Calu3 (cell line): Measurements from ENCODE around the gene EXOSC6. TPM values are rescaled to one million over a fixed set of nuclear protein-coding genes. Genes with fewer than 3 reads are reported as not detected.
"Not testable (repeated sequence)": the region's sequence is repeated elsewhere in the genome, so short reads cannot be mapped to it uniquely, and the experiment has no call there.

Experiments used
- BruUV-seq: library from RNA; stranded (reverse); fragments of 400-500 nt; replicated peaks from 2 replicates; lab custom pipeline; 2021; lab: Mats Ljungman, UMichigan
- CTCF ChIA-PET: fragments of 300-600 bp; sonication (Branson Sonifier 250); formaldehyde crosslinking; loops from one replicate; lab custom pipeline; 2022; ENCODE audit warnings: antibody characterized with exemption; lab: Charles Lee
- DNase-seq: peaks from one replicate; pipeline ENCODE4 v3.0.0; 2022
- H3K27ac Mint-ChIP-seq: one replicate; pipeline ENCODE4 v1.8.0; 2022; ENCODE audit warnings: mixed read lengths; ENCODE audit not compliant: unreplicated experiment
- H3K27me3 Mint-ChIP-seq: one replicate; pipeline ENCODE4 v1.8.0; 2022; ENCODE audit warnings: mixed read lengths; ENCODE audit not compliant: unreplicated experiment
- H3K36me3 Mint-ChIP-seq: one replicate; pipeline ENCODE4 v1.8.0; 2022; ENCODE audit warnings: mild to moderate bottlenecking, moderate library complexity, mixed read lengths; ENCODE audit not compliant: insufficient read depth, unreplicated experiment
- H3K4me1 Mint-ChIP-seq: one replicate; pipeline ENCODE4 v1.8.0; 2022; ENCODE audit warnings: mild to moderate bottlenecking, low read depth, mixed read lengths; ENCODE audit not compliant: unreplicated experiment
- H3K4me3 Mint-ChIP-seq: one replicate; pipeline ENCODE4 v1.8.0; 2022; ENCODE audit warnings: mild to moderate bottlenecking, low read depth, moderate library complexity, mixed read lengths; ENCODE audit not compliant: unreplicated experiment
- H3K9me3 Mint-ChIP-seq: one replicate; pipeline ENCODE4 v1.8.0; 2022; ENCODE audit warnings: low read depth, mixed read lengths; ENCODE audit not compliant: unreplicated experiment
- CTCF ChIP-seq: fragments of 200-600 bp; IDR thresholded peaks from one replicate; pipeline ENCODE4 v1.8.0; 2022; ENCODE audit warnings: antibody characterized with exemption; ENCODE audit not compliant: unreplicated experiment
- intact Hi-C: fragments of 100-400 bp; cut with micrococcal nuclease; formaldehyde crosslinking; loops from one replicate; pipeline ENCODE4 v1.10.0; 2022; ENCODE audit not compliant: unreplicated experiment
- total RNA-seq: library from RNA; stranded (reverse); gene quantifications from 2 replicates; pipeline ENCODE4 v1.2.3, GENCODE V29; 2022

EXOSC6 gene
- total RNA-seq, 1 experiment from 2014 or later: 32.3 TPM

DNA sequence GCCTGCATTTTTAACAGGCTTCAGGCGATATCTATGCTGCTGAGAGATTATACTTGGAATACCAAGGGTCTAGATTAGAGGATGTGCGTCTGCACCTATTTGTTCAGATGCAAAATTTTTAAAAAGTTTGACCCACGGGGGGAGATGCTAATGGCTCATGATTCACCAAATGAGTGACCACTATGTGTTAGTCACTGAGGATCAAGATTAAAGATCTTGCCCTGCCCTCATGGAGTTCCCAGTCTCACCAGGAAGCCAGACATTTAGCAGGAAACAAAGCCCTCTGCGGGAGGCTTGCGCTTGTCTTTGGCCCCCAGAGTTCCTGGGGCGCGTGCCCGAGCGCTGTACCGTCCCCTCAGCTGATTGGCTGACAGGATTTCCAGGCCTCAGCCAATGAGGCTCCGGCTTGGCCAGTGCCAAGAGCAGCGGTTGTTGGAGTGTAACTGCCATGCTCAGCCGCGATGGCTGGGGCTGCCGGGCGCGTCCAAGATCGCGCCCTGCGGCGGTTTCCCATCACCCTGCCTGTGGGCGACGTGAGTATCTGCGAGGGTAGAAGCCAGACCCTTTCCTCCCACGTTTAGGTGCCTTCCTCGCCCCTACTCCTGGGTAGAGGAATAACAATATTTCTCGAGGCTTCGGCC, 42.8 kb upstream of the EXOSC6 start:
- intact Hi-C loops: no loop called here

GRCh38 chr16:70292148-70292547, 40.4 kb upstream of the EXOSC6 start:
- intact Hi-C loops, CTCF ChIA-PET, H3K27me3 Mint-ChIP-seq: not testable (repeated sequence)

More for the DNA sequence above, 42.8 kb upstream of the EXOSC6 start:
- H3K4me3 Mint-ChIP-seq: no peak overlapping the region
- TF ChIP-seq CTCF: no peak
- CTCF ChIA-PET: no interaction called here
- H3K4me1 Mint-ChIP-seq: peaks cover 15% of the 10 kb centered on the region
- H3K36me3 Mint-ChIP-seq: peaks cover 20% of the 10 kb centered on the region
- no peaks in the 10 kb centered on the region for H3K9me3 Mint-ChIP-seq
- BruUV-seq: no TSS peak
- no peak overlapping the region for H3K27ac Mint-ChIP-seq
- DNase-seq: no peak
- H3K27me3 Mint-ChIP-seq: no peaks in the 10 kb centered on the region

DNA sequence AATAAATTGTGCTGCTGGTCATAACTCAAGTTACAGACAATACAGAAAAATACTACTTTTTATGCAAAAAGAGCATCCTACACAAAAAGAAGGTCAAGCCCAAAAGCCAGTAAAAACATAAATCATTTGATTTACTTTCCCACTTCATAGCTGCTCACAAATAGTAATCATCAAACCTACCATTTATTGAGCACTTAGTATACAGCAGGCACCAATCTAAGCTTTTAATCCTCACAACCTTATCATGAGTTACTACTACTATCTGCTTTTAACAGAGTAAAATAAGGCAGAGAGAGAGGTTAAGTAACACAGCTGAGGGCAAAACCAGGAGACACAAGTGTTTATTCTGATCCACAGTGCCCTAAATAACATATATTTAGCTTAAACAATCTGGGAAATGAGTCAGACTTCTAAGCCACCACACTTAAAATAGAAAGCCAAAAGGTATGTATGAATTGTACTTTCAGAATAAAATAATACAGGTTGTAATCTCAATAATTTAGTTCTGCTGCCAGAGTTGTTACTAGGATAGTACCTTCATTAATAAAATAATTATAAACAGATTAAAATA, 39.3 kb upstream of the EXOSC6 start:
- CTCF ChIA-PET: interaction anchor here (0.8 kb wide), 1 partner anchor 8 kb away, joined by 3 read pairs; the partner anchor contains the start of gene DDX19B
- Mint-ChIP-seq H3K27me3 (no peaks in the 10 kb centered on the region), H3K4me1 (peaks cover 8% of the 10 kb centered on the region), H3K9me3 (no peaks in the 10 kb centered on the region), H3K4me3 (no peak overlapping the region), H3K36me3 (peaks cover 44% of the 10 kb centered on the region), H3K27ac (no peak overlapping the region)
- no peak for TF ChIP-seq CTCF
- BruUV-seq: no TSS peak
- intact Hi-C loops: no loop called here
- no peak for DNase-seq

More at GRCh38 chr16:70292148-70292547, 40.4 kb upstream of the EXOSC6 start:
- not testable (repeated sequence) for H3K4me3 Mint-ChIP-seq, H3K4me1 Mint-ChIP-seq, BruUV-seq, H3K9me3 Mint-ChIP-seq, H3K27ac Mint-ChIP-seq, DNase-seq
- peaks cover 33% of the 10 kb centered on the region for H3K36me3 Mint-ChIP-seq

- H3K4me1 Mint-ChIP-seq: peaks cover 8% of the 10 kb centered on the region
- CTCF ChIA-PET: interaction anchor here (0.9 to 1.8 kb wide), 2 partner anchors 9 to 57 kb away, joined by 3 to 6 read pairs; partner anchors contain the start of genes DDX19A and DDX19B
- H3K27ac Mint-ChIP-seq: peak within 1 kb of the TSS; percentile 100
- DNase-seq: peak; percentile 98
- intact Hi-C loops: no loop called here
- H3K27me3 Mint-ChIP-seq: no peaks in the 10 kb centered on the region
- peaks cover 57% of the 10 kb centered on the region for H3K36me3 Mint-ChIP-seq
- H3K9me3 Mint-ChIP-seq: no peaks in the 10 kb centered on the region
- TF ChIP-seq CTCF: no peak
- H3K4me3 Mint-ChIP-seq: peak within 1 kb of the TSS; percentile 97
- TSS peak; percentile 96 for BruUV-seq
Measured at GRCh38 chr16:70289229-70290094, 37.7 kb upstream of the EXOSC6 start, which contains the start of gene AARS1. AARS1 (minus strand) TSS chr16:70289506; CDS start chr16:70282763, 6,743 bp downstream.

DNA sequence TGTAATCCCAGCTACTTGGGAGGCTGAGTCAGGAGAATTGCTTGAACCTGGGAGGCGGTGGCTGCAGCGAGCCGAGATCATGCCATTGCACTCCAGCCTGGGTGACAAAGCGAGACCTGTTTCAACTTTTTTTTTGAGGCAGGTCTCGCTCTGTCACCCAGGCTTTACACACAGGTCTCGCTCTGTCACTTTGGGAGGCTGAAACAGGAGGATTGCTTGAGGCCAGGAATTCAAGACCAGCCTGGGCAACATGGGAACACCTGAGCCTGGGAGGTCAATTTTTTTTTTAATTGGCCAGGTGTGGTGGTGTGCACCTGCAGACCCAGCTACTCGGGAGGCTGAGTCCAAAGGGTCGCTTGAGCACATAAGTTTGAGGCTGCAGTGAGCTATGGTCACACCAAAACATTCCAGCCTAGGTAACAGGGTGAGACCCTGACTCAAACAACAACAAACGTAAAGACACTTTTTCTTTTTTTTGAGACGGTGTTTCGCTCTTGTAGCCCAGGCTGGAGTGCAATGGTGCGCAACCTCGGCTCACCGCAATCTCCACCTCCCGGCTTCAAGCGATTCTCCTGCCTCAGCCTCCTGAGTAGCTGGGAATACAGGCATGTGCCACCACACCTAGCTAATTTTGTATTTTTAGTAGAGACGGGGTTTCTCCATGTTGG, 35.7 kb upstream of the EXOSC6 start:
- H3K9me3 Mint-ChIP-seq, DNase-seq, H3K27me3 Mint-ChIP-seq, H3K4me1 Mint-ChIP-seq, BruUV-seq, intact Hi-C loops: not testable (repeated sequence)
- Mint-ChIP-seq H3K4me3 (peak overlapping the region; percentile 97), H3K36me3 (peaks cover 77% of the 10 kb centered on the region), H3K27ac (peak overlapping the region; percentile 100)
- CTCF ChIA-PET: interaction anchor here (1.8 kb wide), 1 partner anchor 11 kb away, joined by 6 read pairs; the partner anchor contains the start of gene DDX19B
